ENCODE data around the gene TUSC2. TPM values are rescaled to one million over a fixed set of nuclear protein-coding genes. Genes with fewer than 3 reads are reported as not detected.
A peak's percentile ranks its signal among the peaks of the same experiment; 100 is the strongest.

The TUSC2 gene
- total and polyA plus RNA-seq, 10 of the 15 experiments (the other 5 are each of a cell fraction or from before 2014, with no cell fraction given) = 4.0 to 73.8 (median 34.3) TPM

- ChIA-PET SMC1A (ENCODE audit: uncharacterized antibody, unreplicated experiment) (no interaction called here), CTCF (interaction anchor here (1.0 to 5.4 kb wide), 7 partner anchors 8 to 264 kb away, joined by 3 to 65 read pairs (median 4); no protein-coding TSS in a partner anchor), RAD21 (ENCODE audit: unreplicated experiment) (no interaction called here), POLR2A (interaction anchor here (0.8 to 1.3 kb wide), 2 partner anchors 9 to 169 kb away, joined by 3 read pairs; no protein-coding TSS in a partner anchor)
- in situ Hi-C loops (cut with MboI) (loop anchor here (5.0 kb wide), 1 partner anchor 202 kb away; no protein-coding TSS in a partner anchor), intact Hi-C loops (cut with micrococcal nuclease; ENCODE audit: unreplicated experiment) (loop anchor here (2.0 kb wide), 2 partner anchors 197 to 269 kb away; no protein-coding TSS in a partner anchor)
- ATAC-seq (peak; percentile 40), FAIRE-seq (peak; percentile 47), DNase-seq (ENCODE audit: low read depth, low spot score) (no peak)
- H3K4me3 ChIP-seq = peak within 1 kb of the TSS; percentile 58; the same call in 1 of the 2 replicates
- H3K9ac ChIP-seq (ENCODE audit: control insufficient read depth, insufficient read depth, low read length) = no peak within 1 kb of the TSS
- H3K4me2 ChIP-seq (ENCODE audit: control insufficient read depth, insufficient read depth) = peak within 1 kb of the TSS; percentile 62
- H3K4me1 ChIP-seq (ENCODE audit: control insufficient read depth, insufficient read depth, low read length) = peaks cover 20% of the 10 kb centered on the region
- H3K9me3 ChIP-seq (replicated peaks; ENCODE audit: control insufficient read depth, insufficient read depth, low read length) = no peaks in the 10 kb centered on the region
- H3K79me2 ChIP-seq (ENCODE audit: control insufficient read depth, insufficient read depth, low read length) = peaks cover 12% of the 10 kb centered on the region
- H3K27me3 ChIP-seq (replicated peaks in 1 of 2; ENCODE audit: control insufficient read depth in 2 of 2, insufficient read depth in 2 of 2, low read length in 1 of 2) = no peaks in the 10 kb centered on the region
- H2AFZ ChIP-seq (ENCODE audit: control insufficient read depth, low read depth, low read length) = peak within 1 kb of the TSS; percentile 20
- no peak within 1 kb of the TSS for H3K27ac ChIP-seq (ENCODE audit: control insufficient read depth, insufficient read depth)
- peaks cover 0 to 5% of the 10 kb centered on the region in 2 experiments; a peak in 1 of 4 replicates for H3K36me3 ChIP-seq (ENCODE audit: control insufficient read depth in 2 of 2, insufficient read depth in 2 of 2, low read length in 1 of 2)
- WGBS (ENCODE audit: insufficient coverage, insufficient replicate concordance, low lambda C conversion rate, missing lambda C conversion rate) = 10% methylated on average over 43 of the region's 45 CpGs
- BruUV-seq (replicated peaks) = no TSS peak
- H4K20me1 ChIP-seq (ENCODE audit: control insufficient read depth, insufficient read depth) = no peaks in the 10 kb centered on the region
- TF ChIP-seq RELA (IDR thresholded peaks at IDR 0.05; ENCODE audit: borderline replicate concordance, partially characterized antibody) = no peak
- TF ChIP-seq ATF3 (IDR thresholded peaks at IDR 0.05; ENCODE audit: borderline replicate concordance, extremely low read depth, low read depth, low read length) = no peak
- no peak for TF ChIP-seq MYB (IDR thresholded peaks at IDR 0.05; ENCODE audit: borderline replicate concordance, low read depth, low read length)
- TF ChIP-seq USF2 (IDR thresholded peaks at IDR 0.05; ENCODE audit: borderline replicate concordance, low read depth, low read length) = no peak
- TF ChIP-seq MTA2 (IDR thresholded peaks at IDR 0.05; ENCODE audit: low read depth) = no peak
- no peak for TF ChIP-seq RBBP5 (conservative IDR thresholded peaks at IDR 0.05)
- TF ChIP-seq POU2F2 (IDR thresholded peaks at IDR 0.05; ENCODE audit: borderline replicate concordance, low read depth, low read length) = no peak
- TF ChIP-seq MEF2B (IDR thresholded peaks at IDR 0.05; ENCODE audit: partially characterized antibody, poor library complexity, severe bottlenecking) = no peak
- TF ChIP-seq CBX5 (IDR thresholded peaks at IDR 0.05; ENCODE audit: low read depth) = no peak
- TF ChIP-seq RB1 (IDR thresholded peaks at IDR 0.05; ENCODE audit: borderline replicate concordance) = peak; percentile 15; the same call in 1 of the 2 replicates
- TF ChIP-seq CREB1 (IDR thresholded peaks at IDR 0.05; ENCODE audit: low read depth) = no peak
- 0 out of 2 replicates have a peak, but pooled peaks have one; percentile 17 for TF ChIP-seq DPF2 (IDR thresholded peaks at IDR 0.05)
- TF ChIP-seq TCF3 (IDR thresholded peaks at IDR 0.05; ENCODE audit: borderline replicate concordance, insufficient read depth, low read depth, low read length) = no peak
- TF ChIP-seq RUNX3 (IDR thresholded peaks at IDR 0.05; ENCODE audit: low read length) = no peak
- 0 out of 2 replicates have a peak, but pooled peaks have one; percentile 27 for TF ChIP-seq GATAD2B (conservative IDR thresholded peaks at IDR 0.05; ENCODE audit: low read depth)
- no peak for TF ChIP-seq TARDBP (IDR thresholded peaks at IDR 0.05; ENCODE audit: borderline replicate concordance)
- TF ChIP-seq WRNIP1 (IDR thresholded peaks at IDR 0.05; ENCODE audit: borderline replicate concordance, low read depth, low read length) = no peak
- TF ChIP-seq ZNF622 (IDR thresholded peaks at IDR 0.05) = no peak
- no peak for TF ChIP-seq IRF4 (IDR thresholded peaks at IDR 0.05; ENCODE audit: low read depth, low read length)
- TF ChIP-seq, protein P1, sequence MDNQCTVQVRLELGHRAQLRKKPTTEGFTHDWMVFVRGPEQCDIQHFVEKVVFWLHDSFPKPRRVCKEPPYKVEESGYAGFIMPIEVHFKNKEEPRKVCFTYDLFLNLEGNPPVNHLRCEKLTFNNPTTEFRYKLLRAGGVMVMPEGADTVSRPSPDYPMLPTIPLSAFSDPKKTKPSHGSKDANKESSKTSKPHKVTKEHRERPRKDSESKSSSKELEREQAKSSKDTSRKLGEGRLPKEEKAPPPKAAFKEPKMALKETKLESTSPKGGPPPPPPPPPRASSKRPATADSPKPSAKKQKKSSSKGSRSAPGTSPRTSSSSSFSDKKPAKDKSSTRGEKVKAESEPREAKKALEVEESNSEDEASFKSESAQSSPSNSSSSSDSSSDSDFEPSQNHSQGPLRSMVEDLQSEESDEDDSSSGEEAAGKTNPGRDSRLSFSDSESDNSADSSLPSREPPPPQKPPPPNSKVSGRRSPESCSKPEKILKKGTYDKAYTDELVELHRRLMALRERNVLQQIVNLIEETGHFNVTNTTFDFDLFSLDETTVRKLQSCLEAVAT (IDR thresholded peaks at IDR 0.05) = no peak
- TF ChIP-seq NKRF (conservative IDR thresholded peaks at IDR 0.05) = peak; percentile 49; the same call in 1 of the 2 replicates
Measured at GRCh38 chr3:50345586-50346234, 17.7 kb upstream of the TUSC2 start, which contains the start of gene ZMYND10. Gene ZMYND10 (minus strand): TSS chr3:50345732. CDS start chr3:50345579, 153 bp downstream.
